NCI-H1436 (cell line): ENCODE measurements around the gene ITGA11.

Source experiments
- DNase-seq: peaks from one replicate; lab custom pipeline; 2025; lab: John Stamatoyannopoulos, UW

The ITGA11 gene

GRCh38 chr15:68375191-68375631 lies 56.8 kb downstream of the ITGA11 start:
- DNase-seq: no peak

DNA sequence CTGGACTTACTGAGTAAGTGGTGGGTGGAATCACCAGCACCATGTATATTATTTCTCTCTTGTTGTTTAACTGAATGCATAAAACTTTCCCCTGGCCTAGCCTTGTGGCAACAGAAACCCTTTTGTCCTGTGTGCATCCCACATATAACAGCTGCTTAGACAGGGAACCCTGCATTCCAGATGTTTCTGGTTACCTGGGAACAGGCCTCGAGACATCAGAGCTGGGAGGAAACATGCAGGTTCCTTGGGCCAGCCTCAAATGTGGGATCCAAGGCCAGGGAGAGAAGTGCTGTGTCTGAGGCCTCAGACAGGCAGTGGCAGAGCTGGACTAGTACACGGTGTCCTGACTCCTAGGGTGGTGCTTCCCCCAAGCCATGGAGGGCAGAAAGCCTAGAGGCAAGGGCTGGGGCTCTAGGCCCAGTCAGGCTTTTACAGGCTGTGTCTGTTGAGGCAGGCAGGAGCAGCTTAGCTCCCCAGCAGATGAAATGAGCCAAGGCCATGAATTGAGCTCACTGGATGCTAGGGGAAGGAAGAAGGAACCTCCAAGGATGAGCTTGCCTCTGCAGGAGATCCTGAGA lies 57.7 kb downstream of the ITGA11 start:
- DNase-seq: no peak

GRCh38 chr15:68373028-68373427 lies 58.9 kb downstream of the ITGA11 start:
- DNase-seq: no peak

DNA sequence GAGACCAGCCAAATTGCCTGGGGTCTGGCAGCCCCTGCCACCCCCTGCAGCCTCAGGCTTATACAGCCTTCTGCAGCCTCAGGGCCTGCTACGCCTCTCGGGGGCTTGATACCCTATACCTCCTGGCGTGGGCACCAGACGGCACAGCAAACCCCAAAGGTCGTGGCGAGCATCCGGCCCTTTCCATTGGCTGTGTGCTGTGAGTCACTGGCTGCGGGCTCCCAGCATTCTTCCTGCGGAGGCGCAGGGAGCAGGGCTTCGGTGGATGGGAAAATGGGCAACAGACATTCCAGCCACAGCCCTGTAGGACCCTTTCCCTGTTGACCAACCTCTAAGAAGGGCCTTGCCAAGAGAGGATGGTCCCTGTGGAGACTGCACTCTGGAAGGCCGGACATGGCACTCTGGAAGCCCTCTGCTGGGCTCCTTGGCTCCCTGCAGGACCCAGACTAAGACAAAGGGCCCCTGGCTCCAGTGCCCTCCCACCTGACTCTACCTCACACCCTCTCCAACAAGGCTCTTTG lies 59.6 kb downstream of the ITGA11 start:
- no peak for DNase-seq

DNA sequence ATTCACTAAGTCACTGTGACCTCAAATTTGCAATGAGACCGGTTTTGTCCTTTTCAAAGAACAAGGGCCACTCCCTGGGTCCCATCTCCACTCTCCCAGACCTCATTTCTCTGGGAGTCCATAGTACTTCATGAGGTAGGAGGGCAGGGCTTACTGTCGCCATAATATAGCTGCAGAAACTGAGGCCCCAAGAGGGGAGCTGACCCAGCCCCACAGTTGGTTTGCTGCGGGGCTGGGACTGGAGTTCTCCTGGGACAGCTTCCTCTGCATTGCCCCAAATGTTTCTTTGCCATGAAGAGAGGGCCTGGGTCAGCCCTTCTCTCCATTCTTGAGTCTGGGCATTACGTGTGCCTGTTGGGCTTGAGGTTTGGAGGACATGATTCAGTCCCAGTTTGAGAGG lies 60.1 kb downstream of the ITGA11 start:
- no peak for DNase-seq

GRCh38 chr15:68371160-68371559 lies 60.8 kb downstream of the ITGA11 start:
- no peak for DNase-seq

- no peak for DNase-seq
Observed at GRCh38 chr15:68370768-68371151, 61.2 kb downstream of the ITGA11 start.

DNA sequence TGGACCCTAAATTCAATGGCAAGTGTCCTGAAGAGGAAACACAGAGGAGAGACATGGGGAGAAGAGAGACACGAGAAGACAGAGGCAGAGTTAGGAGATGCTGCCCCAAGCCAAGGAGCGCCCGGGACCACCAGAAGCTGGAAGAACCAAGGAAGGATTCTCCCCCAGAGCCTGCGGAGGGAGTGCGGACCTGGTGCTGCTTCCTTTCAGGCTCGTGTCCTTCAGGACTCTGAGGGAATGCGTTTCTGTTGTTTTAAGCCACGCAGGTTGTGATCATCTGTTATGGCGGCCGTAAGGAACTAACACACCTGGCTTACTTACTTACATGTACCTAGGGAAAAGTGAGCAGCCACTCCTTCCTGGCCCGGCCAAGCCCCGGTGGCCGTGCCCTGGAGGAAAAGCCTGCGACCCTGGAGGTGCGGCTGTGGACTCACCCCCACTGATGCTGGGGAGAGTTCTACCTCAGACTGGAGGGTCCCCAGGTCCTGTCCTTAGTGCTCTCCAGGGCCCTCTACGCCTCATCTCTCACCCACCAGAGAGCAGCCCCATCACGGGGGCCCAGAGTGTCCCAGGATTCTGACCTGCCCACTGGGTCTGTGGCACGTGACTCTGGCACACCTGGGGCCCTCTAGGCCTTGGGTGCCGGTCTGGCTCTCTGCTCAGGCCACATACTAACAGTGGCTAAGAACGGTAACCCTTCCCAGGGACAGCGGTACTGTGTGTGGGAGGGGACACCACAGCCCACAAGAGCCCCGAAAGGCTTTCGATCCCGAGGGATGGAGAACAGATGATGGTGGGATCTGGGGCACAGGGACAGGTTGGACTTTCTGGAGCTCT lies 61.8 kb downstream of the ITGA11 start:
- no peak for DNase-seq

GRCh38 chr15:68368731-68369435 lies 63.1 kb downstream of the ITGA11 start:
- no peak for DNase-seq

DNA sequence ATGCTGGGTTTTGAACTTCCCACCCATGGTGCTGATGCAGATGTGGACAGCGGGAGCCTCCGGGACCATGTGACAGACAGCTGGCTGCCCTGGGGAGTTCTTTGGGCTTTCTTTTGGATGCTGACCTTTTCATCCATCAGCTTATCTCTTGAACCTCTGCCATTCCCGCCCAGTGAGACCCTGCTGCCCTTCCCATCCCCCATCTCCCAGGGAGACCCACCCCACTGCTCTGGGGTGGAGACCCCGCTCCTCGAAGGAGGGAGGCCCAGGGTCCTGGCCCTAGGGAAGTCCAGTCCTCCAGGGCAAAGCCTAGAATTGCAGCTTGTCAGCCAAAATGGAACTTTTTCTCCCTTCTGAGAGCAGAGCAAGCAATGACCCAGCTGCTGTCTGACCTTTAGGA lies 64.0 kb downstream of the ITGA11 start:
- no peak for DNase-seq

DNA sequence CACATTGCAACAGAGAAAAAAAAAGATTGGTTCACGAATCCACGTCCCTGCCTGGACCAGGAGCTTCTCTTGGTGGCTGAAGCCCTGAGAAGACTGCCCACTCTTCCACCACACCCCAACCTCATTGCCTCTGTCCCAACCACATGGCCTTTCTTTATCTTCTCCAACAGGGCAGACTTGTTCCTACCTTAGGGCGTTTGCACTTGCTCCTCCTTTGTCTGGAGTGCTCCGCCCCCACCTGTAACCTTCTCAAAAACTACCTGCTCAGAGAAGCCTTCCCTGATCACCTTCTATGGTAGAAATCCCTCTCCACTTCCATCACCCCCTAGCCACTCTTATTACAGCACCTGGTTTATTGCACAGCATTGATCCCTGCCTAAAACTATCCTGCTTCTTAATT lies 64.7 kb downstream of the ITGA11 start:
- no peak for DNase-seq

DNA sequence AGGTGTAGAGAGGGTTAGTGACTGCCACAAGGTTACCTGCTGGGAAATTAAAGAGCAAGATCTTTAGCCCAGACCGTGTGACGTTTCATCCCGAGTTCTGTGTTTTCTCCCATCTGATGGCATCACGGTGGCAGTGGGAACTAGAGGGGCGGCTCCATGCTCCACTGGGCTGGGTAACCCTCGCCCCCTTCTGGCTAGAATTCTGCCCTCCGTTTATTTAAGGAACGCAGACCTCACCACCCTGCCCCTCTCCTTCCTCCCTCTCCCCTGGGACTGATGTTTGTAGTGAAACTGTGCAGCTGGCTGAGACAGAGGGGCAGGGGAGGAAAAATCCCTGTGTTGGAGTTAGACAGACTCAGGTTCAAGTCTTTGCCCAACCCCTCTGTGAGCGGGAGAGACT lies 65.6 kb downstream of the ITGA11 start:
- DNase-seq: no peak

DNA sequence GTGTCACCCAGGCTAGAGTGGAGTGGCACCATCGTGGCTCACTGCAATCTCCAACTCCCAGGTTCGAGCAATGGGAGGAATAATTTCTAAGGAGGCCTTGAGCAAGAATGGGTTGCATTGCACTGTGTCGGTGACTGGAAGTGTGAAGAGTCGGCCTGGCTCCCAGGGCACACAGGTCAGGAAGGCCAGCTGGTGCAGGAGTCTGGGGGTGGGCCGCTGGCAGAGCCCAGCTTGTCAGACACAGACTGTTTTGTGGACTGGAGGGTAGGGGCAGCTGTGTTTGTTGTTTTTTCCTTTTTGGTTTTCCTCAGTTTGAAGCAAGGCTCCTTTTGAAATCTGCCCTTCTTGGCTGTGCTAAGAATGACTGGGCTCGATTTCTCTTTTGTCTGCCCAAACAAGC lies 66.2 kb downstream of the ITGA11 start:
- no peak for DNase-seq

GRCh38 chr15:68365140-68365745 lies 66.7 kb downstream of the ITGA11 start:
- DNase-seq: no peak

GRCh38 chr15:68364660-68365035 lies 67.3 kb downstream of the ITGA11 start:
- DNase-seq: no peak

DNA sequence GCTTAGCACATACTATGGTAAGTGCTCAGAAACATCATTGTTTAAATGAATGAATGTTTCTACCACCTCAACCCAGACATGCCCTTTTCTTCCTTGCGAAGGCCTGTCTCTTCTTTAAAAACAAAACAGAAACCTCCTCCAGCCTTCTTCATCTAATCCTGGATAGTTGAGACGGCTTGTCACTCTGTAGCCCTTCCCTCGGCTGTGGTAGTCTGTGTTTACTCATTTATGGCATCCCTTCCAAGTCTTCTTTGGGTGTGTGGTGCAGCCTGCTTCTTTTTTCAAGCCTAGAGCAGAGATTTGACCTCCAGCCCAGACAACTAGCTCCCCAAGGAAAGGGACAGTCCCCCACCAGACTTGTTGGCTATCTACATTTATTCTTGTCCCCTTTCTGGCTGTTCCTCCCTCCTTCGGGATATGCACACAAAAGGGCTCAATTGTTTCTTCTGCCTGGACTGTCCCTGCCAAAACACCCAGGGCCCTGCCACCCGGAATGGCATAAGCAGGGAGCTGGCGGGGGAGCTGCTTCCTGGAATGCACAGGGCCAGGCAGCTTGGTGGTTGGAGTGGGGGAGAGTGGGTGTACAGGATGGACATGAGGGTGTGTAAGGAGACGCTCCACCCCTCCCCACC lies 67.8 kb downstream of the ITGA11 start:
- DNase-seq: no peak

- DNase-seq: no peak
Observed at GRCh38 chr15:68363353-68363752, 68.6 kb downstream of the ITGA11 start.

DNA sequence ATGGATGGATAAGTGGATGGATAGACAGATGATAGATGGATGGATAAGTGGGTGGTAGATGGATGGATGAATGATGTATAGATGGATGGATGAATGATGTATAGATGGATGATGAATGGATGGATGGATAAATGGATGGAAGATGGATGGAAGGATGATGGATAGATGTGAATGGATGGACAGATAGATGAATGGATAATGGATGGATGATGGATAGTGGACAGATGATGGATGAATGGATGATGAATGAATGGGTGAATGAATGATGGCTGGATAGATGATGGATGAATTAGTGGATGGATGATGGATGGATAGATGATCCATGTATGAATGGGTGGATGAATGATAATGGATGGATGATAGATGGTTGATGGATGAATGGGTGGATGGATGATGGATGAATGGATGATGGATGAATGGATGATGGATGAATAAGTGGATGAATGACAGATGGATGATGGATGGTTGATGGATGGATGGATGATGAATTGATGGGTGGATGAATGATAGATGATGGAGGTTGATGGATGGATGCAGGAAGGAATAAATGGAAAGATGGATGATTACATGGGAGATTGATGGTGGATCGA lies 69.3 kb downstream of the ITGA11 start:
- no peak for DNase-seq

DNA sequence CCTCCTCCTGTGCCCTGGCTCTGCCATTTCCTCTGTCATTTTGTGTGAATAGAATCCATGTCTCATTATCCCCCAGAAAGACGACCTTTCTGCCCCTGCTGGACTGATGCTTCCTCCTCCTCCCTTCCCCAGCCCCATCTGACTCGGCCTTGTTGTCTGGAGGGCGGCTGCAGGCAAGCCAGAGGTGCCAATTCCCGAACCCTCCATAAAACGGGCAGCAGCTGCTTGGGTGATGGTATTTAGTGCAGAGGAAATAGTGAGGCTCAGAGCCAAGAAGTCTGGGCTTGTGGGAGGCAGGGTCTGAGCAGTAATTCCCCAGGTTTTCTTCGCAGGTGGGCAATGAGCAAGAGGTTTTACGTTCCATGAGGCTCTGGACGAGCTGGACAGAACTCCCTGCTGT lies 71.2 kb downstream of the ITGA11 start:
- no peak for DNase-seq

GRCh38 chr15:68356778-68357177 lies 75.2 kb downstream of the ITGA11 start:
- no peak for DNase-seq

GRCh38 chr15:68354923-68355322 lies 77.0 kb downstream of the ITGA11 start:
- no peak for DNase-seq

GRCh38 chr15:68354268-68354667 lies 77.7 kb downstream of the ITGA11 start:
- DNase-seq: no peak
